Body of pancreas (tissue), 4 donors: Measurements from ENCODE around the gene DRC3. TPM values are rescaled to one million over a fixed set of nuclear protein-coding genes. Genes with fewer than 3 reads are reported as not detected.

Experiments
- ATAC-seq: fragments of 150-250 bp; one replicate; pipeline ENCODE4 v1.9.1; 2016
- DNase-seq, 4 donors: peaks; one replicate each; pipeline ENCODE4 v3.0.0-alpha.2; 2019
- H3K27ac ChIP-seq, 4 donors: fragments of 200-600 bp; sonication (generic); 1 replicate in 3 of 4; 2 replicates in 1 of 4; pipeline versions ENCODE4 v1.5.1 to v1.6.1; 2016 to 2019; ENCODE audit warnings: mild to moderate bottlenecking in 1 of 4, mixed read lengths in 1 of 4, moderate library complexity in 1 of 4
- H3K27me3 ChIP-seq, 2 donors: fragments of 200-600 bp; sonication (generic); one replicate each; pipeline ENCODE4 v1.6.0; 2016; ENCODE audit warnings: mild to moderate bottlenecking in 1 of 2
- H3K36me3 ChIP-seq, 2 donors: fragments of 200-600 bp; sonication (generic); replicated peaks in 1 of 2; 2 replicates each; pipeline ENCODE4 v1.5.1; 2016; ENCODE audit warnings: low read depth in 2 of 2; ENCODE audit not compliant: insufficient read depth in 1 of 2
- H3K4me1 ChIP-seq: fragments of 200-600 bp; sonication (generic); one replicate; pipeline ENCODE4 v1.6.0; 2016
- H3K4me3 ChIP-seq, 2 donors: fragments of 200-600 bp; sonication (generic); 1 replicate in 1 of 2; 2 replicates in 1 of 2; pipeline ENCODE4 v1.5.1; 2016 to 2019
- H3K9me3 ChIP-seq, 3 donors: fragments of 200-600 bp; sonication (generic); 1 replicate in 2 of 3; 2 replicates in 1 of 3; pipeline ENCODE4 v1.5.1; 2016
- CTCF ChIP-seq, 7 experiments: fragments of 450-650 bp in 4 of 7; fragments of 200-600 bp in 3 of 7; sonication (generic) in 3 of 7; IDR thresholded peaks; one replicate each; pipeline ENCODE4 v1.5.1; 2016 to 2019; ENCODE audit warnings: antibody characterized with exemption in 7 of 7
- POLR2A ChIP-seq, 3 donors: fragments of 450-650 bp; IDR thresholded peaks; one replicate each; pipeline ENCODE4 v1.6.1; 2016; ENCODE audit warnings: antibody characterized with exemption in 3 of 3, mild to moderate bottlenecking in 2 of 3
- WGBS, 2 donors: methylation state at CpG; one replicate each; pipeline ENCODE4 v1.1.5; 2017; 5-methylcytosine and 5-hydroxymethylcytosine counted together
- intact Hi-C: fragments of 100-400 bp; cut with DNase I; formaldehyde crosslinking; loops from one replicate; pipeline ENCODE4 v1.15.1; 2023
- total RNA-seq, 2 donors: library from RNA; depleted of rRNA; stranded (reverse); fragments of >200 nt; gene quantifications; one replicate each; pipeline ENCODE4 v1.1.0, GENCODE V29; 2016

DRC3 gene
- total RNA-seq, 2 donors from 2014 or later, result 2.9 to 6.9 TPM

- Histone ChIP-seq H3K4me1 (no peaks in the 10 kb centered on the region), H3K36me3 (no peaks in the 10 kb centered on the region), H3K4me3 (no peak overlapping the region), H3K9me3 (no peaks in the 10 kb centered on the region), H3K27ac (no peak overlapping the region), H3K27me3 (no peaks in the 10 kb centered on the region)
- intact Hi-C loops, result no loop called here
- WGBS, 2 donors, result 91% methylated on average over 5 of the region's 5 CpGs; no CpG with 5 or more reads in 1 of the 2 donors
- DNase-seq (no peak), ATAC-seq (no peak)
- no peak for TF ChIP-seq POLR2A (IDR thresholded peaks at IDR 0.05)
- no peak for TF ChIP-seq CTCF (IDR thresholded peaks at IDR 0.05)
These were observed 38.6 kb downstream of the DRC3 start for GRCh38 chr17:18011286-18011685.

- 91 to 97% methylated on average over 6 of the region's 6 CpGs for WGBS, 2 donors
- intact Hi-C loops, result no loop called here
- no peaks in the 10 kb centered on the region for H3K36me3 ChIP-seq
- peaks cover 15% of the 10 kb centered on the region for H3K4me1 ChIP-seq
- H3K27me3 ChIP-seq, result no peaks in the 10 kb centered on the region
- H3K9me3 ChIP-seq, result no peaks in the 10 kb centered on the region
- DNase-seq (no peak), ATAC-seq (no peak)
- no peak for TF ChIP-seq CTCF (IDR thresholded peaks at IDR 0.05)
- no peak for TF ChIP-seq POLR2A (IDR thresholded peaks at IDR 0.05)
- no peak overlapping the region for H3K27ac ChIP-seq
- no peak overlapping the region for H3K4me3 ChIP-seq
These were observed 41.3 kb downstream of the DRC3 start for GRCh38 chr17:18014006-18014405.

GRCh38 chr17:18015593-18015992, 42.9 kb downstream of the DRC3 start:
- ATAC-seq, result no peak

GRCh38 chr17:18016426-18016825, 43.8 kb downstream of the DRC3 start:
- Histone ChIP-seq H3K9me3 (no peaks in the 10 kb centered on the region), H3K4me3 (no peak overlapping the region), H3K36me3 (no peaks in the 10 kb centered on the region), H3K27me3 (no peaks in the 10 kb centered on the region), H3K27ac (no peak overlapping the region), H3K4me1 (peaks cover 19% of the 10 kb centered on the region)
- no peak for ATAC-seq
- TF ChIP-seq POLR2A (IDR thresholded peaks at IDR 0.05) (no peak), CTCF (IDR thresholded peaks at IDR 0.05) (no peak)
- no peak for DNase-seq
- 92 to 94% methylated on average over 12 of the region's 12 CpGs for WGBS, 2 donors
- intact Hi-C loops, result no loop called here

More at GRCh38 chr17:18015593-18015992, 42.9 kb downstream of the DRC3 start:
- Histone ChIP-seq H3K4me3 (no peak overlapping the region), H3K9me3 (no peaks in the 10 kb centered on the region), H3K27me3 (no peaks in the 10 kb centered on the region), H3K4me1 (peaks cover 19% of the 10 kb centered on the region), H3K27ac (no peak overlapping the region), H3K36me3 (no peaks in the 10 kb centered on the region)
- intact Hi-C loops, result no loop called here
- no peak for DNase-seq
- WGBS, 2 donors, result 88 to 100% methylated on average over 1 to 5 of the region's 5 CpGs
- TF ChIP-seq CTCF (IDR thresholded peaks at IDR 0.05), result no peak
- TF ChIP-seq POLR2A (IDR thresholded peaks at IDR 0.05), result no peak

- Histone ChIP-seq H3K4me3 (no peak overlapping the region), H3K27ac (peak overlapping the region in 2 of 4 donors; percentile 10 to 14), H3K36me3 (no peaks in the 10 kb centered on the region), H3K27me3 (no peaks in the 10 kb centered on the region), H3K4me1 (peaks cover 19% of the 10 kb centered on the region), H3K9me3 (no peaks in the 10 kb centered on the region)
- 30 to 58% methylated on average over 3 of the region's 3 CpGs for WGBS, 2 donors
- ATAC-seq (no peak), DNase-seq (no peak)
- TF ChIP-seq POLR2A (IDR thresholded peaks at IDR 0.05) (no peak), CTCF (IDR thresholded peaks at IDR 0.05) (no peak)
- intact Hi-C loops, result no loop called here
These were observed 45.3 kb downstream of the DRC3 start for GRCh38 chr17:18017958-18018357.
